ENCODE data around the gene UPP1.

DNA sequence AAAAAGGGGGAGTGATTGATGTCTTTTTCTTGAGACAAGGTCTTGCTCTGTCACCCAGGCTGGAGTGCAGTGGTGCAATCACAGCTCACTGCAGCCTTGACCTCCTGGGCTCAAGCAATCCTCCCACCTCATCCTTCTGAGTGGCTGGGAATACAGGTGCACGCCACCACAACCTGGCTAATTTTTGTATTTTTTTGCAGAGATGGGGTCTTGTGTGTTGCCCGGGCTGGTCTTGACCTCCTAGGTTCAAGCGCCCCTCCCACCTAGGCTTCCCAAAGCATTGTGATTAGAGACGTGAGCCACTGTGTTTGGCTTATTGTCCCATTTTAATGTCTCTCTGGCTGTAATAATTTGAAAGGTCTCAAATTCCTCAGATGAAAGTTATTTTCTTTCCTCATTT lies 21.8 kb downstream of the UPP1 start:
- TF ChIP-seq, protein P1, sequence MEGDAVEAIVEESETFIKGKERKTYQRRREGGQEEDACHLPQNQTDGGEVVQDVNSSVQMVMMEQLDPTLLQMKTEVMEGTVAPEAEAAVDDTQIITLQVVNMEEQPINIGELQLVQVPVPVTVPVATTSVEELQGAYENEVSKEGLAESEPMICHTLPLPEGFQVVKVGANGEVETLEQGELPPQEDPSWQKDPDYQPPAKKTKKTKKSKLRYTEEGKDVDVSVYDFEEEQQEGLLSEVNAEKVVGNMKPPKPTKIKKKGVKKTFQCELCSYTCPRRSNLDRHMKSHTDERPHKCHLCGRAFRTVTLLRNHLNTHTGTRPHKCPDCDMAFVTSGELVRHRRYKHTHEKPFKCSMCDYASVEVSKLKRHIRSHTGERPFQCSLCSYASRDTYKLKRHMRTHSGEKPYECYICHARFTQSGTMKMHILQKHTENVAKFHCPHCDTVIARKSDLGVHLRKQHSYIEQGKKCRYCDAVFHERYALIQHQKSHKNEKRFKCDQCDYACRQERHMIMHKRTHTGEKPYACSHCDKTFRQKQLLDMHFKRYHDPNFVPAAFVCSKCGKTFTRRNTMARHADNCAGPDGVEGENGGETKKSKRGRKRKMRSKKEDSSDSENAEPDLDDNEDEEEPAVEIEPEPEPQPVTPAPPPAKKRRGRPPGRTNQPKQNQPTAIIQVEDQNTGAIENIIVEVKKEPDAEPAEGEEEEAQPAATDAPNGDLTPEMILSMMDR (IDR thresholded peaks at IDR 0.05 in 8 of 11, conservative IDR thresholded peaks at IDR 0.05 in 3 of 11), result no peak
- no peak for TF ChIP-seq POLR2A (IDR thresholded peaks at IDR 0.05)
